Activated CD4-positive, alpha-beta T cell treated with anti-CD3 and anti-CD28 coated beads for 36 hours (primary cell): Measurements from ENCODE around the gene PTPN21. TPM values are rescaled to one million over a fixed set of nuclear protein-coding genes. Genes with fewer than 3 reads are reported as not detected.

ENCODE experiments used
- ATAC-seq: fragments of 200-7000 bp; cut with Tn5 transposase; one replicate; pipeline ENCODE4 v1.10.0; 2021; ENCODE audit warnings: mild to moderate bottlenecking, moderate library complexity
- CTCF ChIA-PET: fragments of 350-600 bp; sonication (Branson Sonifier 250); formaldehyde crosslinking; loops from one replicate; lab custom pipeline; 2021; ENCODE audit warnings: antibody characterized with exemption; lab: Charles Lee
- POLR2A ChIA-PET: fragments of 350-600 bp; sonication (Branson Sonifier 250); formaldehyde crosslinking; loops from one replicate; lab custom pipeline; 2021; ENCODE audit warnings: antibody characterized with exemption, inconsistent platforms; lab: Charles Lee
- DNase-seq: peaks from one replicate; pipeline ENCODE4 v3.0.0-alpha.2; 2020
- H3K27ac Mint-ChIP-seq: one replicate; pipeline ENCODE4 v1.8.0; 2021; ENCODE audit warnings: mixed read lengths
- H3K27me3 Mint-ChIP-seq: one replicate; pipeline ENCODE4 v1.8.0; 2021; ENCODE audit warnings: mixed read lengths
- H3K36me3 Mint-ChIP-seq: one replicate; pipeline ENCODE4 v1.8.0; 2021; ENCODE audit warnings: low read depth, mixed read lengths
- H3K4me1 Mint-ChIP-seq: one replicate; pipeline ENCODE4 v1.8.0; 2021; ENCODE audit warnings: mixed read lengths
- H3K4me3 Mint-ChIP-seq: one replicate; pipeline ENCODE4 v1.8.0; 2021; ENCODE audit warnings: mild to moderate bottlenecking, moderate library complexity, mixed read lengths
- H3K9me3 Mint-ChIP-seq: one replicate; pipeline ENCODE4 v1.8.0; 2021; ENCODE audit warnings: low read depth, mixed read lengths
- intact Hi-C, 2 experiments: fragments of 100-400 bp; cut with DNase I in 1 of 2; cut with micrococcal nuclease in 1 of 2; formaldehyde crosslinking; loops; one replicate each; pipeline versions ENCODE4 v1.14.2 to v1.15.1; 2022 to 2024; cut with DNase I, micrococcal nuclease
- total RNA-seq, 2 experiments: library from RNA; stranded (reverse); gene quantifications; one replicate each; pipeline ENCODE4 v1.2.3, GENCODE V29; 2021

PTPN21 gene
- total RNA-seq, 2 experiments from 2014 or later, result 0.12 to 0.16 TPM

- DNase-seq, result no peak
- intact Hi-C loops, result no loop called here
- ChIA-PET POLR2A (no interaction called here), CTCF (no interaction called here)
- no peaks in the 10 kb centered on the region for H3K27me3 Mint-ChIP-seq
- H3K9me3 Mint-ChIP-seq, result peaks cover 15% of the 10 kb centered on the region
- no peak for ATAC-seq
- peaks cover 4% of the 10 kb centered on the region for H3K4me1 Mint-ChIP-seq
- H3K27ac Mint-ChIP-seq, result no peak overlapping the region
- H3K36me3 Mint-ChIP-seq, result peaks cover 22% of the 10 kb centered on the region
- no peak overlapping the region for H3K4me3 Mint-ChIP-seq
Observed at GRCh38 chr14:88420187-88420586, 134.6 kb downstream of the PTPN21 start.

DNA sequence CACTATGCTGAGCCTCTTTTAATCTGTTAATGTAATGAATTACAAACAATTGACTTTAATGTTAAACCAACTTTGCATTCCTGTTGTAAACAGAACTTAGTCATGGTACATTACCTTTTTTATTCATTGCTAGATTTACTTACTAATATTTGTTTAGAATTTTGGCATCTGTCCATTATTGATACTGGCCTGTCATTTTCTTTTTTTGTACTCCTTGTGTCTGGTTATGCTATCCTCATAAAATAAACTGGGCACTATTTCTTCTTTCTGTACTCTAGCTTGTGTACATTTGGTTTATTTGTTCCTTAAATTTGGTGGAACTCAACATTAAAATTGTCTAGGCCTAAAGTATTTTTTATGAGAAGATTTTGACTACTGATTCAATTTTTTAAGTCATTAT lies 137.2 kb downstream of the PTPN21 start:
- Mint-ChIP-seq H3K27me3 (no peaks in the 10 kb centered on the region), H3K4me3 (no peak overlapping the region), H3K9me3 (peaks cover 31% of the 10 kb centered on the region), H3K27ac (no peak overlapping the region), H3K36me3 (peaks cover 38% of the 10 kb centered on the region), H3K4me1 (no peaks in the 10 kb centered on the region)
- CTCF ChIA-PET, result no interaction called here
- DNase-seq, result no peak
- ATAC-seq, result no peak
- intact Hi-C loops, result no loop called here
- POLR2A ChIA-PET, result no interaction called here

Other genes with a start within 250 kb of the PTPN21 start
- gene KCNK10, start 231.7 kb downstream of the PTPN21 start, total RNA-seq, result not detected
- gene SPATA7, start 169.3 kb downstream of the PTPN21 start, total RNA-seq, result 1 to 10 TPM; 3.4 to 4.0 TPM
- gene ZC3H14, start 8.0 kb upstream of the PTPN21 start, total RNA-seq, result 10 to 100 TPM; 46.9 to 63.6 TPM
- 1 to 10 TPM; 8.1 TPM for gene EML5, start 237.9 kb upstream of the PTPN21 start, total RNA-seq